HG03196 (cell line): Measurements from ENCODE around the gene PLRG1.
"Not testable (repeated sequence)": the region's sequence is repeated elsewhere in the genome, so short reads cannot be mapped to it uniquely, and the experiment has no call there.

Experiments used
- ATAC-seq: cut with Tn5 transposase; IDR thresholded peaks from one replicate; pipeline ENCODE4 v1.9.1; 2021; ENCODE audit not compliant: unreplicated experiment

Gene PLRG1

DNA sequence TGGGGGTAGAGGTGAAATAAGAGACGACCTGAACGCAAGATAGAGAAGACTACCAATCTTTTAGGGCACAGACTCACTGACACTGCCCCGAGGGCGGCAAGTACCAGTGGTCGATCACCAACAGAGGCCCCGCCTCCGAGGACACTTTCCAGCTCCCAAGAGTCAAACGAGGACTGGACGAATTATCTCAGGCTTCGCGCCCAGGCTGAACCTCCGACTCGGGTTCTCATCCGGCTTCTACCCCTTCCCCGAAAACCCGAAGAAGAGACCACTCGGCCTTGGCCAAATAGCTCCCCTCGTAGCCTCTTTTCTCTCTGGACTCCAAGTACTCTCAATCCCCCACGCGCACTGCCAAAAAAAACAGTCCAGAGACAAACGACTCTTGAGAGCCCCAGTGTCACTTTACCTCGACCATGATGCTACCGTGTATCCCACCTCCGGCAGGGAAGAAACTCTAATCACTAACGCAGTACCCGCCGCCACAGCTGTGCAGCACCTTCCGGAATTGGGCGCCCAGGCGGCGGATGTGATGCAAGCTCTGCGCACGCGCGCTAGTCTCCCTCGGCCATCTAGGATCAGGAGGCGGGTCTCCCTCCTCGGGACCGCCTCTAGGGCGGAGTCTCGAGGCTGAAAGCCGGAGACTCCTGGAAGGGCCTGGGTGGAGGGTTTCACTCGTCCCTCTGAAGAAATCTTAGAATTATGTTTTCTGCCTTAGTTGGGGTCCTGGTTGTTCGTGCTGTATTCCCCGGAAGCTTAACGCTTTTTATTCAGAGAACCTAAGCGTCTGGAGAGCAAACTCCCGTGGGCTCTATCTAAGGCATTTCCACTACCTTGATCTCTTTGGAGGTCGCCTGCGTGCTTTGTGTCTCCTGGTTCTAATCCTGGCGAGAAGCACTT, at the start of gene PLRG1:
PLRG1 (minus strand) TSS at position 507 of the 897 bp plus-strand sequence; CDS start at position 415, 92 bp downstream.
- peak; percentile 99 for ATAC-seq

DNA sequence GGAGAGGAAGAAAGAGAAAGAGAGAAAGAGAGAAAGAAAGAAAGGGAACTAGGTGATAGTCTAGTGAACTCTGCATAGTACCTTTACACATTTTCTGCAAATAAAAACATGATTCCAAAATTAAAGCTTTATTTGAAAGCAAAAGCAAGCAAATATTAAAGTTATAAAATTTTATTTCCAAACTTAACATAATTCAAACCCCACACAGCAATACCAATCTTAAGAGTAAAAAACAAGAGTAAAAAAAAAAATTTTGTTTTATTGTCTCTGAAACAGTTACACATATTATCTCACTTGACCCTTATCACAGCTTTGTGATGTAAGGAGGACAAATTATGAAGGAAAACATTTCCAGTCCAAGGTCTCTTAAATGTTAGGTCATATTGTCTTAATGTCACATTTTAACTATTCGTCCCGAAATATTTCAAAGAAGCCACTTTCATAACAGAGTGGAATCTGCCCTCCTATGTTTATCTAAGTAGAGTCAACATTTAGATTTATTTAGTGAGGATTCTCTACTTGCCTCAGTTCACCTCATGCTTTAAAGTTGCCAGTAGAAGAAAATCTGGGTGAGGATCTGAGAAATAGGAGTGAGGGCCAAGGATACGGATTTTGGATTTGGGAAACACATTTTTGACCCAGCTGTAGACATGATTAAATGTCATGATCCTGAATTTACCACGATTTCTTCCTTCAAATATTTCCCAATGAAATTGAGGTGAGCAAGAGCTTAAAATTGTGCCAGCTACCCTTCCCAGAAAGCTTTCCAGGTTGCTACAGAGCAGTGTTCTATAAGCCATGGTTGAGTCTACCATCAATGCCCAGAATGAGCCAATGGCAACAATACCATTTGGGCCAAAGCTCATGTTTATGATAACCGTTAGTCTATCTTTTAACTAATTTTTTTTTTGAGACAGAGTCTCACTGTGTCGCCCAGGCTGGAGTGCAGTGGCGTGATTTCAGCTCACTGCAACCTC, 47.9 kb upstream of the PLRG1 start:
- ATAC-seq = no peak

DNA sequence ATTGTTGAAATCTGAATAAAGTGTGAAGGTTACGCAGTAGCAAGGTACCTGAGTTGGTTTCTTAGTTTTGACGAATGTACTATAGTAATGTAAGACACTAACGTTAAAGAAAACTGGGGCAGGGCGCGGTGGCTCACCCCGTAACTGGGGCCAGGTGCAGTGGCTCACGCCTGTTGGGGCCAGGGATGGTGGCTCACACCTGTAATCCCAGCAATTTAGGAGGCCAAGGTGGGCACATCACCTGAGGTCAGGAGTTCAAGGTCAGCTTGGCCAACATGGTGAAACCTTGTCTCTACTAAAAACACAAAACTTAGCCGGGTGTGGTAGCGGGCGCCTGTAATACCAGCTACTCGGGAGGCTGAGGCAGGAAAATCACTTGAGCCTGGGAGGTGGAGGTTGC, 47.1 kb upstream of the PLRG1 start:
- ATAC-seq = not testable (repeated sequence)

DNA sequence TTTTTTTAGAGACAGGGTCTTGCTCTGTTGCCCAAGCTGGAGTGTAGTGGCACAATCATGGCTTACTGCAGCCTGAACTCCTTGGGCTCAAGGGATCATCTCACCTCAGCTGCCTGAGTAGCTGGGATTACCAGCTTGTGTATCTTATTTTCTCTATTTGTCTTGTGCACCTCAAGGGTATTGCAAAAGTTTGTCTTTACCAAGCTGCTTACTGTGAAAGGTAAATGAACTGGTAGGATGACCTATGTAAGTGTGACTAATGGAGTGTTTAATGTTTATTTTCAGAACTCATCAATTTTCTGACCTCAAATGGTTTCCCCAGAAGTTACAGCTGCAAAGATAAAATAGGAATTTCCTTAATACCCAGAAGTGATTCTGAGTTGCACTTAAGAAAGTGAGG, 45.6 kb upstream of the PLRG1 start:
- no peak for ATAC-seq

DNA sequence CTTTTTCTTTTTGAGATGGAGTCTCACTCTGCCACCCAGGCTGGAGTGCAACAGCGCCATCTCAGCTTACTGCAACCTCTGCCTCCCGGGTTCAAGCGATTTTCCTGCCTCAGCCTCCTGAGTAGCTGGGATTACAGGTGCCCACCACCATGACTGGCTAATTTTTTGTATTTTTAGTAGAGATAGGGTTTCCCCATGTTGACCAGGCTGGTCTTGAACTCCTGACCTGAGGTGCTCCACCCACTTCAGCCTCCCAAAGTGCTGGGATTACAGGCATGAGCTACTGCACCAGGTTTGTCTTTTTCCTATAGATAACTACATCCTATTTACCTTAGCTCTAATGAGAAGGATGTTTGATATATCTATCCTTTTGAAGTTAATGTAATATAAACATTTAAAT, 44.1 kb upstream of the PLRG1 start:
- not testable (repeated sequence) for ATAC-seq

DNA sequence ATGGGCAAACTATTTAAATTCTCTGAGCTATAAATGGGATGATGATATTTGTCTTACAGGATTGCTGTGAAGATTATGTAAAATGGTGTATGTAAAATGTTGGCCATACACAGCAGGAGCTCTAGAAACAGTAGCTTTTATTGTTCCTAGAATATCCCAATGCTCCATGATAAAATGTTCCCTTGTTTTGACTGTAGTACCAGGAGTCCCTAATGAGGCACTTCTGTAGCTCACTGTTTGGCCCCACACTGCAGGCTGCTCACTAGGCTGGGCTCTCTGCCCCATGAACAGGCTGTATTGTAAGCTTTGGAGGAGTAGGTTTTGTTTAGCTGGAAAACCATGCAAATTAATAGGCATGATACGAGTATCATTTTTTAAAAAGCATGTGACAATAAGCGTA, 43.7 kb upstream of the PLRG1 start:
- no peak for ATAC-seq

DNA sequence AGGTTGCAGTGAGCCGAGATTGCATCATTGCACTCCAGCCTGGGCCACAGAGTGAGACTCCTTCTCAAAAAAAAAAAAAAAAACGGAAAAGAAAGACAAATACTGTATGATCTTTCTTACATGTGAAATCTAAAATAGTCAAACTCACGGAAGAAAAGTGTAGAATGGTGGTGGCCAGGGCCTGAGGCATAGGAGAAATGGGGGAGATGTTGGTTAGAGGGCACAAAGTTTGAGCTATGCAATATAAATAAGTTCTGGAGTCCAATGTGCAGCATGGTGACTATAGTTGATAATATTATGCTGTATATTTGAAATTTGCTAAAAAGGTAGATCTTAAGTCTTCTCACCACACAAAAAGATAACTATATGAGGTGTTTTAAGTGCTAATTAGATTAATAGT, 41.7 kb upstream of the PLRG1 start:
- no peak for ATAC-seq

DNA sequence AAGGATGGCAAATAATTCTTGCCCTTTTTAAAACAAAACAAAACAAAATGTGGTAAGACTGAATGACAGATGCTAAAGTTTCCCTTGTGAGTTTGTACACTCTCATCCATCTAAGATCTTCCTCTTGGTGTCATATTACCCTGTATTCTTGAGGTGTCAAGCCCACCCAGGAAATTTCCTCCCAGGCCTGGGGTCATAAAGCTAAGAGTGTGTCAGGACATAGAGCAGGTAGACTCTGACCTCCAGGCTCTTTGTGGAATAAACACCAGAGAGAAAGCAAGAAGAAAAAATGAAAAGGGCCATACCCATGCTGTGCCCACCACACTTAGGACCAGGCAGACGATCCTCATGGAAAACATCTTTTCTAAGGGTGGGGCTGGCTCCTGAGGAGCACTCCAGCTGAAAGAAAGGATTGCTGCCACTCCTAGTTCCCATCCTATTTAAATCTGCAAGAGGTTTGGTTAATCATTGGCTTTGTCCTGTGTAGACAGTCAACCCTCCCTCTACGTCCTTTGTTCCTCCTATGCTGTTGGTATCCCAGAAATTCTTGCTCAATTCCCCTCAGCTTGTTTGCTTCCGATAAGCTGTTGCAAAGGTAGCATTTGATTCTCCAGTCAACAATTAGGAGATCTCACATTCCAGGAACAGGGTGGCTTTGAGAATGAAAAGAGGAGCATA, 40.3 kb upstream of the PLRG1 start, which contains the start of gene FGA:
FGA (minus strand) TSS at position 414 of the 678 bp plus-strand sequence; CDS start at position 359, 55 bp downstream.
- ATAC-seq = no peak

DNA sequence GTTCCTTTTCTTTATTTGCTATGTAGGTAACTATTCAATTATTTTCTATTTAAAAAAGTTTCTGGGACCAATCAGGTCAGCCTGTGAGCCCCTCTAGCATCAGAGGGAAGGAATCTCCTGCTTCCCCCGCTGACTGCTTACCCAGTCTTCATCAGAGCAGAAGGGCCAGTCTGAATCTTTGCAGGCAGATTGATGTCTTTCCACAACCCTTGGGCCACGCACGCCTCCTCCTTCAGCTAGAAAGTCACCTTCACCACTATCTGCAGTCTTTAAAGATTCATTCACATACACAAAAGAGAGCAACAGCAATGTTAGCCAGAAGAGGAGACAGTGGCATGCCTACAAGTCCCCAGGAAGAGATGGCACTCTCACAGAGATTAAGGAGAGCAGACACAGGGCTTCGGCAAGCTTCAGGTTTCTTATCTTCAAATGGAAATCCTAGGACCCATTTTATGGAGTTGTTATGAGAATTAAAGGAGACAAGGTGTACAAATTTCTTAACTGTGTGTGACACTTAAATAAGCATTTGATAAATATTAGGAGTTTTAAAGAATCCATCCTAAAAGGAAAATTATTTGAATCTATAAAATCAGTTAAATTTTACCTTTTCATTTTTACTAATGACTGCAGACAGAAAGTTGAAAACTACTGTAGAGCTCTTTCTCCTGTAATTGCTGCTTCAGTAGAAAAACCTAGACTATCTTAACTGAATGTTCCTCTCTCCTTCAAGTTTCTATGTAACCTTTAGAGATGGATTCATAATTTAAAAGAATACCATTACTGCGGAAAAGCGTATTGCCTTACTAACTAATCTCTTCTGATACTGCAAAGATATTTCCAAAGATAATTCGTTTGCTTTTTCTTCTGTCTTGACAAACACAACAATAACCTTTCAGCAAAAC, 39.3 kb upstream of the PLRG1 start:
- ATAC-seq = no peak

DNA sequence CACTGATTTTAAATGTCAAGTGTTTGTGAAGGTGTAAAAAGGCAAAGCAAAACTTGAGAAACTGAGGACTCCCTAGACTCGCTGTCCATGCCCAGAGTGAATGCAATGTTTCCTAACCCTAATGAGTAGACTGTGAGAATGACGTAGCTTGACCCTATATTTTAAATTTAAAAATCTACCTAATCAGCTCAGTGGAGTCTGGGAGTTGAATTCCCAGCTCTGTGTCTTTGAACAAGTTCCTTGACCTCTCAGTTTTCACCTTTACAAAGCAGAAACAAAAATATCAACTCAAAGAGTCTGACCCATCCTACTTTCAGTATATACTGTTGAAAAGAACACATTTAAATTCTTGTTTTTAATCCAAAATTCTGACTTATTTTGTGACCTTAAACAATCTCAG, 38.0 kb upstream of the PLRG1 start:
- no peak for ATAC-seq

DNA sequence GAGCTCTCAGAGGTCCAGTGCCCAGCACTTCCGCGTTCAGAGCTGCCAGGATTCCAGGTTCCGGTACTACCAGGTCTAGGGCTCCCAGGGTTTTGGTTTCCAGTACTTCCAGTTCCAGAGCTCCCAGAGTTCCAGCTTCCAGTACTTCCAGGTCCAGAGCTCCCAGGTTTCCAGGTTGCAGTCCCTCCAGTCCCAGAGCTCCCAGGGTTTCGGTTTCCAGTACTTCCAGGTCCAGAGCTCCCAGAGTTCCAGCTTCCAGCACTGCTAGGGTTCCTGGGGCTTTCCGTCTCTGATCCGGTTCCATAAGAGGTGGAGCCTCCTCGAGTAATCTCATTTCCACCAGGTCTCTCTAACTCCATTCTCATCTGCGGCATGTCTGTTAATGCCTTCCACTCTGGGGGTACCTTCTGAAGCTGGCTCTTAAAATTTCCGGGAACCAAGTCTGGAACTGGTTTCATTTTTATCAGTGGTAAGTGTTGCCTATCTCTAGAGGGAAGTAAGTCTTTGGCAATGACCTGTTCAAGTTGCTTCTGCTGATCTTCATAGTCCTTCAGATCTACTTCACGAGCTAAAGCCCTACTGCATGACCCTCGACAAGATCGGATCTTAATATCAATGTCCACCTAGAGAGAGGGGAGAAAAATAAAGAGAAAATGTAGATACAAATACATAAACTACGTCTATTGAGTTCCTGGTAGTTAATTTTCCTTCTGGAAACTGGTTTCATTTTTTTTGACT, 36.3 kb upstream of the PLRG1 start:
- no peak for ATAC-seq

DNA sequence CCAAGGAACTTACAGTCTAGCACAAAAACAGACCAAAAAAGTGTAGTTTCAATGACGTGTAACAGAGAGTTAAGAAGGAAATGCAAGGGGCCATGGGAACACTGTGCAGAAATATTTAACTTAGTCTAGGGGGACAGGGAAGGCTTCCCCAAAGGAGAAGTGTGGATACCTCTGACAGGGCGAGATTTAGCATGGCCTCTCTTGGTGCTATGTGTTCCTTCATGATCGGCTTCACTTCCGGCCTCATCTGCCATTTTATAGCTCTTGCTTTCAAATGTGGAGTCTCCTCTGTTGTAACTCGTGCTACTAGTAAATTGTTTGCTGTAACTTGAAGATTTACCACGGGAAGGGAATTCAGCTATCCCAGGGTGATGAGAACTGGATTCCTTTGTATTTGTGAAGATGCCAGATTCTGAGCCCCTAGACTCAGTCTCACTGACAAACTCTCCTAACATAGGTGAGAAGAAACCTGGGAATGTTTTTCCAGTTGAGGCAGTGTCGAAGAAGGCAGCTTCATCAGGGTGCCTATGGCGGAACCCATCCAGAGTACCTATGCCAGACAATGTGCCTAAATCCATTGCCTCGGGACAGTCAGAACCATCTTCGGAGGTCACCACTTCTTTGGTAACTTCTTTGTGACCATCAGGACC, 35.3 kb upstream of the PLRG1 start:
- no peak for ATAC-seq

DNA sequence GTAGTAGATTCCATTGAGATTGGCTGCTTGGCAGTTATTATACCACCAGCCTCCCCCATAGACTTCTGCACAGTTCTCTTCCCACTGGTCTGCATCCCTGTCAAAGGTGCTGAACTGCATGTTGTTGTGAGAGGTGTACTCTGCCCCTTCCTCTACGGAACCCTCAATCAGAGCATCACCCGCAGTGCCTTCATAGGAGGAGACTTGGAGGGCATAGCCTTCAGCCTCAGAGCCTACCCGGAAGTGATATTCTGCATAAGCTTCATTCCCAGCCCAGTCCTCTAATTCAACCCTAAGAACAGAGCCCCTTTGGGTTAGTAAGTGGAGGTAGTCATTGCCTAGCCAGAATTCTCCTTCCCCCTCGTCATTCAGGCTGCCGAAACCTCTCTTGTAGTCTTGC, 34.1 kb upstream of the PLRG1 start:
- no peak for ATAC-seq

DNA sequence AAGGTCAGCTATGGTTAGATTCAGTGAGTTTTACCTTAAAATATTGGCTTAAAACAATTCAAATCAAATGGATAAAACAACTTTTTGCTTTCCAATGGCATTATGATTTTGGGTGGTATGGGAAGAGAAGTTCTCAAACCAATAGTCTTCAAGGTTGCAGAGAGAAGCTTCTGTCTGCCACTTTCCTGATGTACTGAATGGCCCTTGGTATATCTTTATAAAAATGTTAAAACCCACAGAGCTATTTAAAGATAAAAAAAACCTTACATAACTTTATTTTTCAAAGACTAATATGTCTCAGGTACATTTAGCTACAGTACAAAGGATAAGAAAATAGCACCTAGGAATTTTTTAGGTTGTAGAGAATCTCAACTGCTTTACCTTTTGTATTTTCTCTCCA, 33.5 kb upstream of the PLRG1 start:
- ATAC-seq = no peak

DNA sequence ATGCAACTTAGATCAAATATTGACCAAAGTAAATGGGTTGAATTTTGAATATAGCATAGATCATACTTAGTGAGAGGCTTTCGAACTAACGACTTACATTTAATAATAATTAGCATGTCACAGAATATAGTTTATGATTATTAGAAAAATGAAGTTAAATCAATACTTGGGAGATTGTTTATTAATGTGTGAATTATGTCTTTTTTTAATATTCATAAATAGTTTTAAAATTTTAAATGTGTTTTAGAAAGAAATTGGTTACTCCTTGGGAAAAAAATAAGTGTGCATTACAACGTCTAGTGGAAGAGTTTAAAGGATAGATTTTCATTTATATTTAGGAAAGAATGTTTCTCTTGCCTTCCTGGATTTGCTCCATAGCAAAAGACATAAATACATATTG, 33.0 kb upstream of the PLRG1 start:
- ATAC-seq = no peak

DNA sequence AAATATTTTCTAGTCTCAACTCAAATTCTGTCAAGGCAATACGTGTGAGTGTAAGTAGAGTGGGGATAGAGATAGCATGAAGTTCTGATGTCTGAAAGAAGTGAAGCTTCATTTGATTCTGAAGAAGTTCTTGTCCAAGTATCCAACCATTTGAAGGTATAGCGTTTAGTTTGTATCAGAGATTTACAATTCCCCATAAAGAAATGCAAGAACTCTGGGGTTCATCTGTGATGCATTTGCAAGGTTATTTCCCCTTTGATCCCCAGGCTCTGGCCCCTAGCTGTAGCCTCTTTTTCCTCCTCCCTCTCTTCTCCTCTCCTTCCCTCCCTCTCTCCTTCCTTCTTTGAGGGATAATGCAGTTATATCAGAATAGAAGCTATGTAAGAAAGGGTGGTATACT, 32.5 kb upstream of the PLRG1 start:
- no peak for ATAC-seq

DNA sequence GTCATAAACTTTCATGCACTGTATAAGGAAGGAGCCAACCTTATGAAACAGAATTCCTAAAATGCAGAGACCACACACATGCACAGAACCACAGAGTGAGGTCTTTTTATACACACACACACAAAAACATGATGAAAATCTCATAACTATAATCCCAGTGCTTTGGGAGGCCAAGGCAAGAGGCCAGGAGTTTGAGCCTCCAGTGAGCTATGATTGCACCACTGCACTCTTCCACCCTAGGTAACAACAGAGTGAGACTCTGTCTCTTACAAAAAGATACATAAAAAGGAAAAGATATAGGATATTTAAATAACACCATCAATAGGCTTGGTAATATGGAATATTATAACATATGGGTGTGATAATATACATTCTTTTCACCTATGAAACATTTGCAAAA, 29.7 kb upstream of the PLRG1 start:
- ATAC-seq = no peak

DNA sequence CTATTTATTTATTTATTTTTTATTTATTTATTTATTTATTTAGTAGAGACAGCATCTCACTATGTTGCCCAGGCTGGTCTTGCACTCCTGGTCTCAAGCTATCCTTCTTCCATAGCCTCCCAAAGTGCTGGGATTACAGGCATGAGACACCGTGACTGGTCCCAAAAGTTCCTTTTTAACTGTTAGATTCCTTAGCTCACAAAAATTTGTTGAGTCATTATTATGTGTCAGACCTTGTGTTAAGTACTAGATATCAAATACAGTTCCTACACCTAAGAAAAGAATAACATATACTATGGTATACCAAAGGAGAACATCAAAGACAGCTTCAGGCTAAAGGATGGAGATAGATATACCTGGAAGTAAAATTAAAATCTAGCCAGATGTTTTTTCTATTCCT, 28.7 kb upstream of the PLRG1 start:
- ATAC-seq = no peak

DNA sequence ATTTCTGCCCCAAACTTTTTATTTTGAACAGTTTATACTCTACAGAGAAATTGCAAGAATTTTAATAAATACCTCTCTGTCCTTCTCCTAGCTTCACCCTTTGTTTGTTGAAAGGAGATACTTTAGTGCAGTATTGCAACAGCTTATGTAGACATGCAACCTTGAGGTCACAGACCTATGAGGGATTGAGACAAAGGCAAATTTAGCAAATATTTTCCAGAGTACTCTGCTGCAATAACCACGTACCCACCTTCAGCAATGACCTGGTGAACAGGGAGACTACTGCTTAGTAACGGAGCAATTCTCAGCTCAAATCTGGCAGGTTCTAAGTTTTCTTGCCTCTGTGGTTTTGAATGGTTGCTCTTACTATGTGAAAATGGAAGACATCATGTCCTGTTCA, 27.1 kb upstream of the PLRG1 start:
- no peak for ATAC-seq
